NCI-H1092 treated with DMSO at 0.1 percent for 48 hours (cell line): ENCODE results near the gene TFAP2A.

Source experiments
- DNase-seq: peaks from one replicate; lab custom pipeline; 2025; lab: John Stamatoyannopoulos, UW

The TFAP2A gene

GRCh38 chr6:10399451-10399850 is 15.4 kb downstream of the TFAP2A start:
- DNase-seq = no peak

DNA sequence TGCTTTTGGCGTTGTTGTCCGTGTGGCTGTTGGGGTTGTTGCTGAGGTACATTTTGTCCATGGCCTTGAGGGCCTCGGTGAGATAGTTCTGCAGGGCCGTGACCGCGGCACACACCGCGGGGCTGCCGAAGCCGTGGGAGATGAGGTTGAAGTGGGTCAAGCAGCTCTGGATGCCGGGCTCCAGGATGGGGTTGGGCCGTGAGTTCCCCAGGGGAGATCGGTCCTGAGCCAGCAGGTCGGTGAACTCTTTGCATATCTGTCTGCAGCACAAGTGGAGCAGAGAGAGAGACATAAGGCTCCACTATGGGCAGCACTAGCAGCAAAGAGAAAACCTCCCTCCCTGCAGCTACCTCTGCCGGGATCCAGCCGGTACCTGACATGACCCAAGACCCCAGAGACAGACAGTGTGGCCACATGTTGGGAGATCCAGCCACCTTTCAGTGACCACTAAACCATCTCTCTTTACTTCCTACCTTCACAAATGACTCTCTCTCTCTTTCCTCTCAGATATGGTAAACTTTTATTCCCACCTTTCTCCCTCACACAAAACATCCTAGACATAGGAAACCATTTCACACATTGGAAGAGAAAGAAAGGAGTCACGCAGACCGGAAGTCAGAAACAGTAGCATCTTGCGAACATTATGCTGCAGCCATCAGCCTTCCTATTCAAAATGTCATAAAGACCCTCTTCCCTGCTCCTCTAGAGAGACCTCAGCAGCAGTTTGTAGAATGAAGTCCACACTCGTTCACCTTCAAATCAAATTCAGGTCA is 16.2 kb downstream of the TFAP2A start:
- DNase-seq = no peak

GRCh38 chr6:10397756-10398445 is 17.0 kb downstream of the TFAP2A start:
- DNase-seq = no peak

GRCh38 chr6:10396785-10397184 is 18.1 kb downstream of the TFAP2A start:
- no peak for DNase-seq

GRCh38 chr6:10395704-10396546 is 18.9 kb downstream of the TFAP2A start:
- peak; percentile 28 for DNase-seq

- peak; percentile 27 for DNase-seq
Observed at GRCh38 chr6:10395171-10395703, 19.6 kb downstream of the TFAP2A start.

GRCh38 chr6:10393544-10394225 is 21.2 kb downstream of the TFAP2A start:
- DNase-seq = no peak

DNA sequence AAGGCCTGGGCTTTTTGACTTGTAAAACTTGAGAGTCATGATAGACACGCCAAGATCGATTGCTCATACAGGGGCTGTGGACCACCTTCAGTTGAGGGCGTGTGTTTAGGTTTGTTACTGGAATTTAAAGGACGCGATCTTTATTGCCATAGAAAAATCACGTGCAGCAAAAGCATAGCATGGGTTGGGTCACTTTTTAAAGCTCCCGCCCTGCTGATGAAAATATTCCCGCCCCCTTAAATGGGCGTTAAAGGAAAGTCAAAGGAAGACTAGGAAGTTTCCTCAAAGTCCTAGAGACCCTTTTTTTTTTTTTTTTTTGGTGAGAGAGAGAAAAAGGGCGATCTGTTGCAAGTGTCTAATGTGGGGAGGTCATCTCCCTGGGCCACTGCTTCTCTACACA is 23.1 kb downstream of the TFAP2A start:
- DNase-seq = no peak

DNA sequence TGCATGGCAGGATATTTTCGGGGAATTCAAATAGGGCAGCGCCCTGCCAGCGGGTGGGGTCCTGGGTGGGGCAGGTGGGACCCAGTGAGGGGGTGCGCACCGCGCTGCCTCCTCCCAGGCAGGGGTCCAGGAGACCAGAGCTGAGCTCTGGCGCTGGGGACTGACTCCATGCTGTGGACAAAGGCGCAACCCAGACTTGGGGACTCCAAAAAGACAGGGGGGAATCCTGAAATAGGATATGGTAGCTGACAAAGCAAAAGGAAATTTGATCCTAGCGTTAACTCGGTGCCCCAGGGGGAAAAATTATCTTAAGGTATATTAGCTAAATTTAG is 23.6 kb downstream of the TFAP2A start:
- no peak for DNase-seq

DNA sequence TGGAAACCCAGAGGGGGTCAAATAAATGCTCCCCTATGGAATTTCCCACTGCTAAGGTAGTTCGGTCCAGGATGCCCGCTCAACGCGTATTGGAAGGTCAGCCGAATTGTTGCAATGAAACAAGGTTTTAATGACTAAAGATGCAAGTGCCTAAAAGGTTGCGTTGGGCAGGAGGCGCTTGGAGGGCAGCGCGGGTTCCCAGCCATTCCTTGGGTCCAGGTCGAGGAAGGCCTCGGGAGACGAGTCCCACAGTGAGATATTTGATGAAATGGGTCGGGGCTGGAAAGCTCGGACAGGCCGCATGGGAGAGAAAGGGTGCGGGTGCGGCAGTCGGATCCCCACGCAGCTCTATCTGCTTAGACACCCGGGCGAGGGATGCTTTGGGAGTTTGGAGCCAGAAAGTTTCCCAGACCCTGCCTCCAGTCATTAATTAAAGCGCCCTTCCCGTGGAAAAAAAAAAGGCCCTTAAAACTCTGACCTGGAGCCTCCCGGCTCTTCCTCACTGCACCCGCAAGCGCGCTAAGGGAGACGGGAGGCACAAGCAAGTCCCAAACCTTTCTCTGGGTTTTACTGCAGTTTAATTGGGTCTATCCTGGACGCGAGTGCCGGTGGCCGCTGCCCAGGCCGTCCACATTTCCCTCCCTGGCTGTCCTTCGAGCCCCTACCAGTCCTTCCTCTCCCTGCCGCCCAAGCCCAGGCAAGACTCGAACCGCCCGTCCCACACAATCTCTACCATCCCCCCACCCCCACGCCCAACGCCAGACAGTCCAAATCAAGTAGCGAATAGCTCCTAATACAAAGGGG is 24.2 kb downstream of the TFAP2A start:
- no peak for DNase-seq

DNA sequence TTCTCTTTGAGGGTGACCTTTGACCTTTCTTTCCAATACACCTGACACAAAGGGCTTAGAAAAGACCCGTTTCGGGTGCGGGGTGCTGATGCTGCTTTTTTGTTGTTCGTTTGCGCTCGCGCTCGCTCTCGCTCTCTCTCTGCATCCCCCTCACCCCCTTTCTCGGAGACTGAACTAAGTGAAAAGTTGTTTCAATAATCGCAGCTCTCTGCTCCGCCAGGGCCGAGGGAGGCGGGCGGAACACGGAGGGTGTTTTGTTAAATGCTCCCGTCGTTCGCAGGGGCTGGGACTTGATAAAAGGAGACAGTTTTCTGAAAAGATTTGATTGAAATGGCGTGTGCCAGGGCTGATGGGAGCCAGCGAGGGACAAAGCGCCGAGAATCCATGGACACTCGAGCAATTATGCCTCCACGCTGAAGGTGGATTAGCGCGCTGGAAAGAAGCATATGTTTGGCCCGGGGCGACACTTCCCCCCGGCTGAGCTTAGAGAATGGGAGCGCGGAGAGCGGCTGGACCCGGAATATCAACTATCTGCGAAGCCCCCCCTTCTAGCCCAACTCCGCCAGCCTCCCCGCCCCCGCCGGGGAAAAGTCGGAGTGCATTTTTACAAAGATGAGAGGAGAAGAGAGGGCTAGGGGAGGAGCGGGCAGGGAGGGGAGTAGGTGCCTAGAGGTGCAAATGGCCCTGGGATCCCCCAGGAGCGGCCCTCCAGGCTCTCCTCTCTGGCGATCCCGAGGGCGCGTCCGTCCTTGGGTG is 25.0 kb downstream of the TFAP2A start:
- DNase-seq = no peak

- no peak for DNase-seq
Observed at GRCh38 chr6:10386756-10387654, 27.9 kb downstream of the TFAP2A start.

- DNase-seq = no peak
Observed at GRCh38 chr6:10386220-10386619, 28.7 kb downstream of the TFAP2A start.

DNA sequence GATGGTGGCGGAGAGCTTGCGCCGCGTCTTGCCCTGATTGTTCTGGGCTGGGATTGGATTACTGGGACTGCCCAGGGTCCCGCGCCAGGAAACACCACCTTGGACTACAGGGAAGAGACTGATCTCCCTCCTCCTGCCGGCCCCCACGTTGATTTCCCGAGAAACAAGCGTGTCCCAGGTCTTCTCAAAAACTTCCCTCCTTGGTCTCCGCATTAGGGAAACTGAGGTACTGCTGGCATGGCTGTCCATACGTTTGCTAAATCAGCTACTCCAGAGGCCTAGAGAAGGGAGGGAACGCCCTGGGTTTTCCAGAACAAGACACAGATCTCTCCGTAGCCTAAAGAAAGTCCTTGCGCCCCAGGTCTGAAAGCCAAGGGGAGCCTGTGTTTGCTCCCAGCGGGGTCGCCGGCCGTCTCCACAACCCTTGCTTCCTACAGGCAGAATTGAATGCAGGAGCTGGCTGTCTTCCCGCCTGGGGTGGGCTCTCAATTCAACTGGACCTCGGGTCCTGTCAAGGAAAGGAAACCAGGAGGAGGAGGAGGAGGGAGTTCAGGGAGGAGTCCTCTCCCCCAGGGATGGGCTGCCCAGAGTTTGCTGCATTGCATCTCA is 29.2 kb downstream of the TFAP2A start:
- no peak for DNase-seq

DNA sequence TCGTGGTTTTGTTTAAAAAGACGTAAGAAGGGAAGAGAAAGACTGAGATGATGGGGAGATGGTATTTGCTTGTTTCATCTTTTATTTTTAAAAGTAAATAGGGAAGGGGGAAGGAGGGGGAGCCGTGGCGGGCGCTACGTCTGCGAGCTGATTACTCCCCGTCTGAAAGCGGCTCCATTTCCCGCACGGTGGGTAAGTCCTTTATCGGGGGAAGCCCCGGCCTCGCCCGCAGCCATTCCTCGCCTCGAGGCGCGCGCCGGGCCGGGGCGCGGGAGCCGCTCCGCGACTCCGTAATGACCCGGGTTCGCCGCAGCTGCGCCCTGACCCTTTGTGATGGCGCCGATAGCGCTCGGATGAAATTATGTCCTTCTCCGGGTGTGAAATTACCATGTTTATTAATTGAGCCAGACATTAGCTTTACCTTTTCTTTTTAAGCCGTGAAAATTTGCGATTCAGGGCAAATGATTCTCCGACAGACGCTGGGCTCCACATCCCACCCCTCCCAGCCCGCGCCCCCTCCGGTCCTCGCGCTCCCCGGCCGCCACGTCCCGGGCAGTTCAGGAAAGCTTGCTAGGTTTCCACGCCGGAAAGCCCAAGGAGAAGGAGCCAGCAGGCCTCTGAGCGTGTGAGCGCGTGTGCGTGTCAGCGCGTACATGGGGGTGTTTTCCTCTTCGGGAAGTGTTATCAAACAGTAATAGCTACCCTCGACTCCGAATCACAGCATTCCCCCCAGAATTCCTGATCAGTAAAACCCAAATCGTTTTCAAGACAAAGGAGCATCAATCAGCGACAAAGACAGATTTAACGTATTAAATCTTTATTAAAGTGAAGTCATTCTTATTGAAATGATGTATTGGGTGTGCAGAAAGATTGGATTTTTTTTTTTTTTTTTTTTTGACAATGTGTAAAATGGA is 30.0 kb downstream of the TFAP2A start:
- no peak for DNase-seq

DNA sequence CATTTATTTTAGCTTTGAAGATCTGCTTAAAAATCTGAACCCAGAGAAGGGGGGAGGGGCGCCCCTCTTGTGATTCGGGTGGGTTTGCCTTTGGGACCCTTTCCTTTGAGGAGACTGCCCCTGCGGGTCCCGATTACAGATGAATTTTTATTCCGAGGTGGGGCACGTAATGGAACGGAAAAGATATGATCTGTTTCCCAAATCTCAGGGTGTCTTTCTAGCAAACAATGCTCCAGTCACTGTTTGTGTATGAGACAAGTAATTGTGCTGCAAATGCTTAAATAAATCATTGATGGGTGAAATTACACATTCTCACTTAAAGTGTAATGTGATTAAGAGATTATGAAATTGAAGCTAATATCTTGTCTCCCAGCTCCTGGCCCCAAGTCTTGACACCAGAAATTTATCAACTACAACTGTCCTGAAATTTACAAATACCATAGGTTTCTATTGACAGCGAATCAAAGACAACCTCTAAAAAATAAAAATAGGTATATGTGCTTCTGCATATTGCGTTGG is 30.7 kb downstream of the TFAP2A start:
- no peak for DNase-seq

DNA sequence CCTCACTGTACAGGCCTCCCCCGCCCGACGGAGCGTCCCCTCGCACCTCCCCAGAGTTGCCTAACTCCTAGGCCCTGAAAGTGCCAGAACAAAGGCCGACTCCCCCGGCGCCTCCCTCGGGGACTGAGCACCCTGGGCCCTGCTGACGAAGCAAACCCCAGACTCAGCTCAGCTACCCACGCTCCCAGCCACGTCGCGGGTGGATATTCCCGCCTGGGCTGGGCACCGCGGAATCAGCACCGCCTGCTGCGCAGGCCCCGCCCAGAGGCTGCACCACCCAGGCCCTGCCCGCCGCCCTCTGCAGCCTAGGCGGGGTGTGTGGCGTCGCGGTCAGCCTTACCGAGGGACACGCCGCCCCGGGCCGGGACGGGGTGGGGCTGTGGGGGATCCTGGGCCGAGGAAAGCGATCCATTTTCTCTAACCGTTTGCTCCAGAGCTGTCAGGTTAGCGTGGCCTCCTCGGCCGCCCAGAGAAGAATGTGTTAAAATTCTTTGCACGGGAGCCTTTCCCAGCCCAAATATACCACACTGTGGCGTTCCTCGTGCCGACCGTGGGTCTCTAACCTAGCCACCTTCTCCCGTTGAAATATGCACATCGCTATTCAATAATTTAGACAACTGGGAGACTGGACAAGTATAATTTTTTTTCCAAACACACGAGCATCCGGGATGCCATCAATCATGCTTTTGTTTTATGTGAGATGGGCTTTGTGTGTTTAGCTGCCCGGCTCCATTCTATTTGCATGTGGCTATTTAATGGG is 31.4 kb downstream of the TFAP2A start:
- DNase-seq = no peak
